HFFc6 (cell line): ENCODE data around the gene DPP6. TPM values are rescaled to one million over a fixed set of nuclear protein-coding genes. Genes with fewer than 3 reads are reported as not detected.

Experiments used
- DNase-seq: peaks from one replicate; pipeline ENCODE4 v3.0.0-alpha.2; 2018
- H3K27ac Mint-ChIP-seq: 2 replicates; pipeline ENCODE4 v1.8.0; 2020; ENCODE audit warnings: mild to moderate bottlenecking, mixed read lengths
- H3K27me3 Mint-ChIP-seq: 2 replicates; pipeline ENCODE4 v1.8.0; 2021; ENCODE audit warnings: mild to moderate bottlenecking, moderate library complexity, mixed read lengths; ENCODE audit not compliant: insufficient read depth
- H3K36me3 Mint-ChIP-seq: 2 replicates; pipeline ENCODE4 v1.8.0; 2021; ENCODE audit warnings: low read depth, mixed read lengths
- H3K4me1 Mint-ChIP-seq: 2 replicates; pipeline ENCODE4 v1.8.0; 2020; ENCODE audit warnings: low read depth, mixed read lengths
- H3K4me3 Mint-ChIP-seq: 2 replicates; pipeline ENCODE4 v1.8.0; 2020; ENCODE audit warnings: mild to moderate bottlenecking, moderate library complexity, mixed read lengths
- H3K9me3 Mint-ChIP-seq: 2 replicates; pipeline ENCODE4 v1.8.0; 2020; ENCODE audit warnings: mild to moderate bottlenecking, mixed read lengths
- total RNA-seq, 6 experiments: library from RNA; stranded (reverse); fragmentation: NEBNext Ultra II Directional; extraction: Animal tissue kit (Norgen Biotek cat#: 25700); gene quantifications; 2 replicates in 1 of 6; 3 replicates in 5 of 6; pipeline ENCODE4 v1.2.3, GENCODE V29; 2021
- TF ChIP-seq, protein P1 (sequence below): fragments of 200-600 bp; sonication (generic); IDR thresholded peaks from 2 replicates; pipeline ENCODE4 v1.5.0; 2021; ENCODE audit warnings: antibody characterized with exemption, mild to moderate bottlenecking

The DPP6 gene
- total RNA-seq, 6 experiments from 2014 or later = not detected

DNA sequence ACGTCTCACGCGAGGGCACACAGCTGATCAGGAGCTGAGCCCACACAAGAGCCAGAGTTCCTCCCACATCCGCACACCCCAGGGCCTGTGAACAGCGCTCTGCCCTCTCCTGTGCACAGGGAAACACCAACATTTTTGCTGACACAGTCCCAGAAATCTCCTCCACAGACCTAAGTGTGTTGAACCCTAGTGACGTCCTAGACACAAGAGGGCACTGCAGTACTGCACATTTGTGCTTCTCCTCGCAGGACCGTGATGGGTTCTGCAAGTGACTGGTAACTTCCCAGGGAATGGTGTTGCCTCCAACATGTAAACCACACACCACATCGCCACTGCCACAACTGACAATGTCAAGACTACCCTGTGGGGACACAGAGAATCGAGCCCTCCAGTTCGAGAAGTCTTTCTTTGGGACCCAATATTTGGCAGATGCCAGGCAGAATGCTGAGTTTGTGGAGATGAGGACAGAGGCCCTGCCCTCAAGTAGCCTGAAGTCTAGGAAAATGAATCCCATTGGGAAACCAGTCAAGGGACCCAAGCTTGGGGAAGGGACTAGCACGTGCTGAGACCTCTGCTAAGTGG lies 780.5 kb downstream of the DPP6 start:
- H3K4me1 Mint-ChIP-seq = no peaks in the 10 kb centered on the region
- DNase-seq = no peak

DNA sequence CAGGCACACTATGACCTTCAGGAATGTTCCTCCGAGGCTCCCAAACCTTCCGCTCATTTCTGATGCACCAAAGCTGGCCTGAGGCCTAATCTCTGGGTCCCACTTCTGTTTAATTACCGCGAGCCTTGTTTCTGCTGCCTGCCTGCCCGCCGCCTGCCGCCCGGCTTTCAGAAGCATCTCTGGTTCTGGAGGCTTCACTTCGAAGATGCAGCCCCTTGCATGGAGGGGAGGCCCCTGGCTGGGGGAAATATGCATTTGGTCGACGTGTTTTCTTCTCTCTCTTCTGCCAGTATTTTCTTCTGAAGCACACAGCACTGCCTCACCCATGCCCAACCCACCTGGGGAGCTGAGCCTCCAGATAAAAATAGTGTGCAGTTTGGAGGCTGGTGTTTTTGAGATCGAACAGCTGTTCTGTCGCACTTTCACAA lies 783.8 kb downstream of the DPP6 start:
- H3K4me1 Mint-ChIP-seq = no peaks in the 10 kb centered on the region
- TF ChIP-seq, protein P1, sequence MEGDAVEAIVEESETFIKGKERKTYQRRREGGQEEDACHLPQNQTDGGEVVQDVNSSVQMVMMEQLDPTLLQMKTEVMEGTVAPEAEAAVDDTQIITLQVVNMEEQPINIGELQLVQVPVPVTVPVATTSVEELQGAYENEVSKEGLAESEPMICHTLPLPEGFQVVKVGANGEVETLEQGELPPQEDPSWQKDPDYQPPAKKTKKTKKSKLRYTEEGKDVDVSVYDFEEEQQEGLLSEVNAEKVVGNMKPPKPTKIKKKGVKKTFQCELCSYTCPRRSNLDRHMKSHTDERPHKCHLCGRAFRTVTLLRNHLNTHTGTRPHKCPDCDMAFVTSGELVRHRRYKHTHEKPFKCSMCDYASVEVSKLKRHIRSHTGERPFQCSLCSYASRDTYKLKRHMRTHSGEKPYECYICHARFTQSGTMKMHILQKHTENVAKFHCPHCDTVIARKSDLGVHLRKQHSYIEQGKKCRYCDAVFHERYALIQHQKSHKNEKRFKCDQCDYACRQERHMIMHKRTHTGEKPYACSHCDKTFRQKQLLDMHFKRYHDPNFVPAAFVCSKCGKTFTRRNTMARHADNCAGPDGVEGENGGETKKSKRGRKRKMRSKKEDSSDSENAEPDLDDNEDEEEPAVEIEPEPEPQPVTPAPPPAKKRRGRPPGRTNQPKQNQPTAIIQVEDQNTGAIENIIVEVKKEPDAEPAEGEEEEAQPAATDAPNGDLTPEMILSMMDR = no peak
- H3K27ac Mint-ChIP-seq = no peak overlapping the region
- peaks cover 7% of the 10 kb centered on the region for H3K27me3 Mint-ChIP-seq
- H3K9me3 Mint-ChIP-seq = peaks cover 54% of the 10 kb centered on the region
- H3K4me3 Mint-ChIP-seq = no peak overlapping the region
- H3K36me3 Mint-ChIP-seq = 0 out of 2 replicates have a peak, but pooled peaks cover 4% of the 10 kb centered on the region
- DNase-seq = no peak

More for the DNA sequence above, 780.5 kb downstream of the DPP6 start:
- Mint-ChIP-seq H3K4me3 (no peak overlapping the region), H3K9me3 (peaks cover 48% of the 10 kb centered on the region), H3K36me3 (0 out of 2 replicates have a peak, but pooled peaks cover 3% of the 10 kb centered on the region), H3K27ac (no peak overlapping the region), H3K27me3 (no peaks in the 10 kb centered on the region; the same call in 1 of the 2 replicates)
- TF ChIP-seq, protein P1 = no peak

DNA sequence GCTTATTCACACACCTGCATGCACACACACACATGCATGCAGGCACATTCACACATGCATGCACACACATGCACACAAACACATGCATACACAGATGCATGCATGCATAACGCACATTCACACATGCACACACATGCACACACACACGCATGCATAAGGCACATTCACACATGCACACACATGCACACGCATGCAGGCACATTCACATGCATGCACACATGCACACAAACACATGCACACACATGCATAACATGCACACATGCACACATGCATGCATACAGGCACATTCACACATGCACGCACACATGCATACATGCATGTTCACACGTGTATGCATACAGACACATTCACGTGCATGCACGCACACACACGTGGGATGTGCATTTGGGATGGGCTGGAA lies 784.9 kb downstream of the DPP6 start:
- TF ChIP-seq, protein P1 = no peak
- Mint-ChIP-seq H3K36me3 (0 out of 2 replicates have a peak, but pooled peaks cover 4% of the 10 kb centered on the region), H3K9me3 (peaks cover 52% of the 10 kb centered on the region), H3K27ac (no peak overlapping the region), H3K27me3 (peaks cover 7% of the 10 kb centered on the region), H3K4me1 (no peaks in the 10 kb centered on the region), H3K4me3 (no peak overlapping the region)
- no peak for DNase-seq

DNA sequence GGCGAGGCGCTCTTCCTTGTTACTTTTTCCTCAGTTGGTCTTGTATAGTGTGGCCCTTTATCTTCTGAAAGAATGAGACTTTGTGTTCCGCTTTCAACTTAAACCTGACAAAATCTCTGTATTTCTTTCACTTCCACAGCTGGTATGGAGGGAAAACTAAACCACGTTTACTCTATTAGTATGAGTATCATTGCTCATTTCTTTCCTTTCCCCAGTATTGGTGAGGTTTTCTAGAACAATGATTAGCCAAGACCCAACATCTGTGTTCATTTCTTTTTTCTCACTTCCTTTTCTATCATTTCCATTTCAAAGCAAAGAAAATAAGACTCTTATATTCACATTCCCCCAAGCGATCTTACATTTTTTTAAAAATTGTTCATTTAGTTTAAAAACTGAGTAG lies 785.4 kb downstream of the DPP6 start:
- no peak overlapping the region for H3K27ac Mint-ChIP-seq
- TF ChIP-seq, protein P1 = no peak
- no peak for DNase-seq
- H3K9me3 Mint-ChIP-seq = peaks cover 49% of the 10 kb centered on the region
- no peak overlapping the region for H3K4me3 Mint-ChIP-seq
- no peaks in the 10 kb centered on the region for H3K4me1 Mint-ChIP-seq
- peaks cover 7% of the 10 kb centered on the region for H3K27me3 Mint-ChIP-seq
- H3K36me3 Mint-ChIP-seq = 0 out of 2 replicates have a peak, but pooled peaks cover 4% of the 10 kb centered on the region

DNA sequence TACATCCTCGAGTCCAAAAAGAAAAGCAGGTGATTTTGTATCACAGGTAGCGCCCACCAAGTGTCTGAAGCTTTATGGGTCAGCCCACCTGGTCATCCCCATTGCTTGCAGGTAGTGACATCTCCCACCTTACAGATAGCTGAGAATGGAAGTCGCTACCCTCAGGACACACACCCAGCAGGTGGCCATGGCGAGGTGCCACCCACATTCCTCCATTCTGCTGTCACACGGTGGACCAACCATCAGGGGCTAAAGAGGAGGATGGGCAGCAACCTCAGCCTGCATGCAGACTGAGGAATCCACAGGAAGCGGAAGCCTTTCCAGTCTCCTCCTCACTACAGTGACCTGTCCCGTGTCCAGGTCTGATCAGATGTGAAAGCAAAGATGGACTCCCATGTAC lies 787.9 kb downstream of the DPP6 start:
- Mint-ChIP-seq H3K27me3 (peaks cover 7% of the 10 kb centered on the region), H3K9me3 (peaks cover 39% of the 10 kb centered on the region), H3K4me1 (no peaks in the 10 kb centered on the region), H3K27ac (no peak overlapping the region), H3K36me3 (0 out of 2 replicates have a peak, but pooled peaks cover 4% of the 10 kb centered on the region), H3K4me3 (no peak overlapping the region)
- TF ChIP-seq, protein P1 = no peak
- no peak for DNase-seq
